Measurements from ENCODE around the gene RPL7L1.

RPL7L1 gene

DNA sequence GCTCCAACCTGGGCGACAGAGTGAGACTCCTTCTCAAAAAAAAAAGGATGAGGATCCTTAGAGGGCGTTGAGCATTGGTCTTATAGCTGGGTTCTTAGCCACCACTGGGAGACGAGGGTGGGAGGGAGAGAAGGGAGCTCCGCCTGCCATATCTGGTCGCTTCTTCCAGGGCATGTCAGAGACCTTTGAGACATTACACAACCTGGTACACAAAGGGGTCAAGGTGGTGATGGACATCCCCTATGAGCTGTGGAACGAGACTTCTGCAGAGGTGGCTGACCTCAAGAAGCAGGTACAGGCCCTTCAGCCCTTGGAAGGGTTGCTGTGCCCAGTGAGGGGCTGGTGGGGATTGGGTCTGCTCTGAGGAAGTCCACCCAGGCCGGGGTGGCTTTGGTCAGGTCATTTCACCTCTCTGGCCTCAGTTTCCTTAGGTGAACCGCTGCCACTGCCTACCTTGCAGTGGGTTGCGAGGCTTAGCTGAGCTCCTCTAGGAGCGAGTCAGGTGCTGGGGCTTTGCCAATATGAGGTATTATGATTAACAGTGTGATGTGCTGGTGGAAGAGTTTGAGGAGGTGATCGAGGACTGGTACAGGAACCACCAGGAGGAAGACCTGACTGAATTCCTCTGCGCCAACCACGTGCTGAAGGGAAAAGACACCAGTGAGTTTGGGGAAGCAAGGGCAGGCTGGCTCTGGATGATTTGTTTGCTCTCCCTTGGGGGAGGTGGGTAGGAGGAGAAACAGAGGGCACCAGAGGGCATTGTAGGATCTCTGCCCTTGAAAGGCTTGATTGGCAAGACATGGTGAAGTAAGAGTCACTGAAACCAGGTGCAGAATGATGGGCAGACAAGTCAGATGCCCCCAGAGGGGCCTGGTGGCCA is 58.4 kb downstream of the RPL7L1 start:
- H3K9me3 ChIP-seq (ENCODE audit: control insufficient read depth, low read depth, low read length), result no peaks in the 10 kb centered on the region
- no peak overlapping the region for H3K27ac ChIP-seq (ENCODE audit: low read length)
- no peaks in the 10 kb centered on the region for H3K4me1 ChIP-seq (ENCODE audit: control insufficient read depth, low read depth, low read length)
- H3K36me3 ChIP-seq (ENCODE audit: control insufficient read depth, low read depth, low read length), result peaks cover 50% of the 10 kb centered on the region
- H3K4me3 ChIP-seq (ENCODE audit: low read length), result no peak overlapping the region
- H3K9ac ChIP-seq (ENCODE audit: low read length), result no peak overlapping the region
- no peaks in the 10 kb centered on the region for H3K27me3 ChIP-seq (ENCODE audit: control insufficient read depth, insufficient read depth, low read length)

DNA sequence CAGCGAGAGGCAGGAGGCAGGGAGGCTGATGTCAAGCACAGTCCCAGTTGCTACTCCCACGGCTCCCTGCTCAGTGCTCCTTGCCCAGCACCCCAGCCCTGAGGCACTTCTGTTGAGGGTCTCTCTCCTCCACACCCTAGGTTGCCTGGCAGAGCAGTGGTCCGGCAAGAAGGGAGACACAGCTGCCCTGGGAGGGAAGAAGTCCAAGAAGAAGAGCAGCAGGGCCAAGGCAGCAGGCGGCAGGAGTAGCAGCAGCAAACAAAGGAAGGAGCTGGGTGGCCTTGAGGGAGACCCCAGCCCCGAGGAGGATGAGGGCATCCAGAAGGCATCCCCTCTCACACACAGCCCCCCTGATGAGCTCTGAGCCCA is 59.0 kb downstream of the RPL7L1 start:
- no peak overlapping the region for H3K27ac ChIP-seq (ENCODE audit: low read length)
- H3K4me3 ChIP-seq (ENCODE audit: low read length), result no peak overlapping the region
- no peak overlapping the region for H3K9ac ChIP-seq (ENCODE audit: low read length)
- H3K9me3 ChIP-seq (ENCODE audit: control insufficient read depth, low read depth, low read length), result no peaks in the 10 kb centered on the region
- H3K36me3 ChIP-seq (ENCODE audit: control insufficient read depth, low read depth, low read length), result peaks cover 50% of the 10 kb centered on the region
- no peaks in the 10 kb centered on the region for H3K27me3 ChIP-seq (ENCODE audit: control insufficient read depth, insufficient read depth, low read length)
- H3K4me1 ChIP-seq (ENCODE audit: control insufficient read depth, low read depth, low read length), result no peaks in the 10 kb centered on the region

DNA sequence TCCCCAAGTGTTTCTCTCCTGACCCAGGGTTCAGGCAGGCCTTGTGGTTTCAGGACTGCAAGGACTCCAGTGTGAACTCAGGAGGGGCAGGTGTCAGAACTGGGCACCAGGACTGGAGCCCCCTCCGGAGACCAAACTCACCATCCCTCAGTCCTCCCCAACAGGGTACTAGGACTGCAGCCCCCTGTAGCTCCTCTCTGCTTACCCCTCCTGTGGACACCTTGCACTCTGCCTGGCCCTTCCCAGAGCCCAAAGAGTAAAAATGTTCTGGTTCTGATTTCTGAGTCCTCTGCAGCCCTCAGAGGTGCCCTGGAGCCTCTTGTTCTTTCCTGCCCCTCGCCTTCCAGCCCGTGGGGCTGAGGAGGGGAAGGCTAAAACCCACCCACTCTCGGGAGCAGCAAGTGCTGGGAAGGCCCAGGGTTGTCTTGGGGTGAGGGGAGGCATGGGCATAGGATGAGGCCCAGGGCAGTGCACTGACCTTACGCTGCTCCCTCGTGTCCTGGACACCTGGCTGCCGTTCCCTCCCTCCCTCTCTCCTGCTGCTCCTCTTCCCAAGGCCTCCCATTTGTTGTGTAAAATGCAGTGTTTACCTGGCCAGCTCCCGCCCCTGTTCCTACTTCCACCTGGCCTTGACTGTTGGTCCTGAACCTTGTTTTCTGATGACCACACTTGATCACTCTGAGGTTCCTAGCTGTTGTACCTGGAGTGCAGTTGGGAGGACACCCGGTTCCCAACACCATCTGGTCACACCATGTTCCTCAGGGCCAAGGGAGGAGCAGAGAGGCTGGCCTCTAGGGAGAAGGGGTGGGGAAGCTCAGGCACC is 59.8 kb downstream of the RPL7L1 start:
- no peak overlapping the region for H3K4me3 ChIP-seq (ENCODE audit: low read length)
- H3K27ac ChIP-seq (ENCODE audit: low read length), result no peak overlapping the region
- peaks cover 49% of the 10 kb centered on the region for H3K36me3 ChIP-seq (ENCODE audit: control insufficient read depth, low read depth, low read length)
- H3K27me3 ChIP-seq (ENCODE audit: control insufficient read depth, insufficient read depth, low read length), result no peaks in the 10 kb centered on the region
- no peaks in the 10 kb centered on the region for H3K9me3 ChIP-seq (ENCODE audit: control insufficient read depth, low read depth, low read length)
- H3K4me1 ChIP-seq (ENCODE audit: control insufficient read depth, low read depth, low read length), result no peaks in the 10 kb centered on the region
- H3K9ac ChIP-seq (ENCODE audit: low read length), result no peak overlapping the region

Measured in iPS-18a (cell line).